Erythroblast (primary cell): ENCODE measurements around the gene ABCC12.
"Not testable (repeated sequence)": the region's sequence is repeated elsewhere in the genome, so short reads cannot be mapped to it uniquely, and the experiment has no call there.

ENCODE experiments used
- DNase-seq, 2 experiments: peaks; one replicate each; lab custom pipeline; 2025; lab: John Stamatoyannopoulos, UW
- GATA1 ChIP-seq: IDR thresholded peaks from 2 replicates; pipeline ENCODE4 v1.6.1; 2011; ENCODE audit warnings: low read depth, mild to moderate bottlenecking, control low read depth, low read length, moderate library complexity
- POLR2A ChIP-seq: IDR thresholded peaks from 2 replicates; pipeline ENCODE4 v1.6.1; 2011; ENCODE audit warnings: mild to moderate bottlenecking, low read length

The ABCC12 gene

DNA sequence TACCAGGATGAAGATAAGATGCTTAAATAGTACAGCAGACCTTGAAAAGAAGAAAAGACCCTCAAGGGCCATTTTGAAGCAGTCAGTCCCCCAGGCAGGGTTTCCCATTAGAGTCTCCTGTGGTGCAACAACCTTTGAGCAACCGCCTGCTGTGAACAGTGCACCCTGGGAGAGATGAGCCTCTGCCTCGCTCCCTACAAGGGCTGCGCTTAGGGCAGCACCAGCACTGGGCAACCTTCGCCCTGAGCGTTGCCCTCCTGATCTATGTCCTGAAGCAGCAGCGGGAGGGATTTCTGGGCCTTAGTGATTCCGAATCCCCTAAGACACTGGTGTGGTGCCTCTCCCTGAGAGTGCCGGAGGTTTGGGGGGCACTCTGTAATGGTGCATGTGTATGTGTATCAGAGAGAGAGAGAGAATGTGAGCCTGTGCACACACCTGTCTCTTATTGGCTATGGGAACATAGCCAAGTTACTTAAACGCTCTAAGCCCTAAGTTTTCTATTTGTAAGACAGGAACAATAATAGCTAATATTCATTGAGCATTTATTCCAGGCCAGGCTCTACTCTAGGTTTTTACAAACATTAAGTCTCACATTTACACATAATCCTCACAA is 25.2 kb upstream of the ABCC12 start:
- TF ChIP-seq GATA1 (no peak), POLR2A (no peak)

DNA sequence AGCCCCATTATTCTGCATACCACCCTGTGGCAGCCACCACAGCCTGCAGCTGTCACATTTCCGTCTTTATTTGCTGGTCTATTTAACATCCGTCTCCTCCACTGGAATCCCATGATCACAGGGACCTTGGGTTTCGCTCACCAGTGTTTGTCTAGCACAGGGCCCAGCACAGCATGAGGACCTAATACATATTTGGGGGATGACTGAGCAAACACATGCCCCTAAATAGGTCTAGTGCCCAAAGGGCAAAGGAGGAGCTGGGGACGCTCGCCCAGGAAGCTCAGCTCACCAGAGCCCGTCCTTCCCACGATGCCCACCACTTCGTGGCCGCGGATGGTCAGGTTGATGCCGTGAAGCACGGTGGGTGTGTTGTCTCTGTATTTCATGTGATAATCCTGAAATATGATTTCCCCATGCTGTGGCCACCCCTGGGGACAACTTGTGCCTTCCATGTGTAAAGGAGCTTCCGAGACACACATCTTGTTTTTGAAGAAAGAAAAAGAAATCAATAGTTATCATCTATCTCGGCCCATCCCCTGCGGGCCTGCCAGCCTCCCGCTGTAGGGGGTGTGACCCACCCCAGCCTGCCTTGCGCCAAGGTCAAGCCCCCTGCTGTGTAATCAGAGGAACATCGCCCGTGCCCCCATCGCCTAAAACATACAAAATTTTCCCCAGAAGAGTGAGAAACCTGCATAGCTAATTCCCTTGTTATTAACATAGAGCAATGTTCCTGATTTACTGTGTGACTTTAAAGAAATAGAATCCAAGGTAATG is 21.0 kb upstream of the ABCC12 start:
- no peak for DNase-seq
- TF ChIP-seq GATA1 (no peak), POLR2A (no peak)

More for the DNA sequence above, 25.2 kb upstream of the ABCC12 start:
- DNase-seq: no peak

DNA sequence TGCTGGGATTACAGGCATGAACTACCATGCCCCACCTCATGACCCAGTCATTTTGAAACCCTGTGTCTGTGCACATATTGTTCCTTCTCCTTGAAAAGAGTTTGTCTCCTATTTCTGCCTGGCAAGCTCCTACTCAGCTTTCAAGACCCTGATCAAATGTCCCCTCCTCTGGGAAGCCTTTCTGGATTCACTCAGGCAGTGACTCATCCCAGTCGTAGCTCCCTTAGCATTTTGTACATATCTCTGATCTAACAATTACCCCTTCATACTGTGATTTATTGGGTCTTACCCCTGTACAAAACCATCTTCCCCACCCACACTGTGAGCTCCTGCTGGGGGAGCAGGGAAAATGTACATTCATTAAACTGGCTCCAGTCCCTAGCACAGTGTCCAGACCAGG is 18.1 kb upstream of the ABCC12 start:
- DNase-seq: no peak
- TF ChIP-seq POLR2A: no peak
- no peak for TF ChIP-seq GATA1

DNA sequence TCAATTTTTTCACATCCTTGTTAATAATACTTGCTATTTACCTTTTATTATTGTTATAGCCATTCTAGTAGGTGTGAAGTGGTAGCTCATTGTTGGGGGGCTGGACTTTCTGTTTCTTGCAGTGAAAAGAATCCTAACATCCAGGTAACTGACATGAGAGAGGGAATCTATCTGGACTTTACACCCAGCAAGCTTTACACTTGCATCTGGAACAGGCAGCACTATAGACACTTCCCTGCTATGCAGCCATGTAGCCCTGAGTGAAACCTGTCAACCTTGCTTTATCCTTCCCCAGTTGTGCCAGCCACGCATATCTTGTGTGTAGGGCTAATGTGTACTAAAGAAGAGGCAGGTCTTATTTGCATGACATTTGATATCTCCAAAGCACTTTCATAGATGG is 16.9 kb upstream of the ABCC12 start:
- DNase-seq: no peak
- TF ChIP-seq POLR2A (no peak), GATA1 (no peak)

- TF ChIP-seq POLR2A (no peak), GATA1 (no peak)
Measured at GRCh38 chr16:48169896-48170295, 14.1 kb upstream of the ABCC12 start.

GRCh38 chr16:48168075-48168474 is 12.3 kb upstream of the ABCC12 start:
- no peak for DNase-seq
- TF ChIP-seq GATA1 (no peak), POLR2A (no peak)

More at GRCh38 chr16:48169896-48170295, 14.1 kb upstream of the ABCC12 start:
- DNase-seq: no peak

DNA sequence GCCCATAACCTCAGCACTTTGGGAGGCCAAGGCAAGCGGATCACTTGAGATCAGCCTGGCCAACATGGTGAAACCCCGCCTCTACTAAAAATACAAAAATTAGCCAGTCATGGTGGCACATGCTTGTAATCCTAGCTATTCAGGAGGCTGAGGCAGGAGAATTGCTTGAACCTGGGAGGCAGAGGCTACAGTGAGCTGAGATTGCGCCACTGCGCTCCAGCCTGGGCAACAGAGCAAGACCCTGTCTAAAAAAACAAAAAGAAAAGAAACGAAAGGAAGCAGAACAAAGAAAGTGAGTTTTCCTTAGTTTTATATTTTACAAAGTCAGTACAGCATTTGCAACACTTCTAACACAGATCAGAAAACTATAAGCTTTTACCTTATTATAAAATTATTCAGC is 10.8 kb upstream of the ABCC12 start:
- not testable (repeated sequence) for DNase-seq

GRCh38 chr16:48165961-48166578 is 10.3 kb upstream of the ABCC12 start:
- no peak for DNase-seq
- TF ChIP-seq POLR2A (no peak), GATA1 (no peak)

DNA sequence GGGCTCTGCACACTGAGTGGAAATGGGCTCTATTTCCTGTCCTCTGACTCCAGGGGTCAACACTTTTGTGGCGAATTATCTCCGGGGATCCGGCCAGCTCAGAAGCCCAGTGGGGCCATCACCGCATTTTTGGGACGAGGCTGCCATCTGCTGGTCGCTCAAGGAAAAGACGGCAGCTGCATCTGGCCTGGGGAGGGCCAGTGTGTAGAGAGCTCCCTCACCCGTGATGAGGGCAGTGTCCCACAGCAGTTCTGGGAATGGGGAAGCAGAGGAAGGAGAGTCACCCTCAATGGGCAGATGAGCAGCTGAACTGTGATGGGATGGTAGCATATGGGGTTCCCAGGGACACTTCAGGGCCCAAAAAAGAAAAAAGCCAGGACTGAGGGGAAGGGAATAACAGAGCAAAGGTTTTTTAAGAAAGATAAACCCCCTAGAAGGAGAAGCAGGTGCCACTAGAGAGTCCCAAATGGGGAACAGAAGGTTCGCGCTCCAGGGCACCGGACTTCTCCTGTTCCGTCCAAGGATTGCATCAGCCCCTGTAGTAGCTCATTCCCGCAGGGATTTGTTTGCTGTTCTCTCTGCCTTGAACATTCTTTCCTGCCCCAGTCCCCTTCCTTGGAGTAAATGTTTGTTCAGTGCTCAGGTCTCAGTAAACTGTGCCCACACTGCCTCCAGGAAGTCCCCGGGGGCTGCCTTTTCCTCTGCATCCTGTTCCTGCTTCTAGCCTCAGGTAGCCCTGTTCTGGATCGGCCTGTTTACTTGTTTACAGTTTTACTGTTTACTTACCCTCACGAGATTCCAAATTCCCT is 9.3 kb upstream of the ABCC12 start:
- DNase-seq: peak; percentile 49 to 76
- TF ChIP-seq GATA1 (no peak), POLR2A (no peak)

DNA sequence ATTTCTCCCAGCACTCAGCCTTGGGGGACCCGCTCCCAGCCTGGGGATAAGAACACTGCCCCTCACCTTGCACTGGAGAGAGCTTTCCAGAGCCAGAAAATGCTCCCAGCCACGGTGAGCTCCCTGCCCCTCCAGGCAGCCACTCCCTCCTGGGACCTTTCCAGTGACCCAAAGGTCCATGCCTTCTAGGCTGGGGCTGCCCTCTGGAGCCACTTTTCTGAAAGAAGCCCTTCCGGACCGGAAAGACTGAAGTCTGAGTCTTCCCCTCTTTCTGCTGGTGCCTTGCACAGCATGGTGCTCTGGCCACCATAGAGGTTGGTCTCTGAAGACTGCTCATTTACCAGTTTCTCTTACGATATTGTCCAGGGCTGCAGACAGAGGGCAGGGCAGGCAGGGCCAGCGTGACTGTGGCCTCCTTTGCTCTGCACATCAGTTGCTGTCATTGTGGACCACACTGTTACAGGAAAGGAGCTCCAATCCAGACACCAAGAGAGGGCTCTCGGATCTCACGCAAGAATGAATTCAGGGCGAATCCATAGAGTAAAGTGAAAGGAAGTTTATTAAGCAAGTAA is 7.1 kb upstream of the ABCC12 start:
- TF ChIP-seq GATA1 (no peak), POLR2A (no peak)

GRCh38 chr16:48161906-48162305 is 6.1 kb upstream of the ABCC12 start:
- no peak for TF ChIP-seq GATA1
- TF ChIP-seq POLR2A: no peak
- DNase-seq: no peak

More for the DNA sequence above, 7.1 kb upstream of the ABCC12 start:
- DNase-seq: no peak

DNA sequence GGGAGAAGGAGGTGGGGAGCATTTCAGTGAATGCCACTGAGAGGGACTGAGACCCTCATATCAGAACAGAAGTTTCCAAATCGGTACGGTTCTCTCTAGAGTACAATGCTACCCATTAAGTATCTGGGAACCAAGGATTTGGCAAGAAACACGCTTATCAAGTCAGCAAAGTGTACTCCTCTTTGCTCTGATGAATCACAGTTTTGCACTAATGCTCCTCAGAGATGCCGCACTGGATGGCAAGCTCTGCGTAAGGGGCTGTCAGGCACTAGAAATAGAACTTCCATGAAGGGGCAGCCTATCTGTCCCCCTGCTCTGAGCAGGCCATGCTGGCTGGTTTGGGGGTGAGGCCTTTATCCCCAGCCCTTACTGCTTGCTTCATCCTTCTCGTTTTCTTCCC is 4.8 kb upstream of the ABCC12 start:
- no peak for TF ChIP-seq POLR2A
- TF ChIP-seq GATA1: no peak
- DNase-seq: no peak

GRCh38 chr16:48158296-48158695 is 2.5 kb upstream of the ABCC12 start:
- no peak for TF ChIP-seq POLR2A
- TF ChIP-seq GATA1: no peak
- DNase-seq: no peak
